Measurements from ENCODE around the gene ATP11A.

GRCh38 chr13:112705286-112705685 is 15.4 kb downstream of the ATP11A start:
- TF ChIP-seq EZH2 (IDR thresholded peaks at IDR 0.05; ENCODE audit: borderline replicate concordance, low read depth, low read length, poor library complexity, severe bottlenecking) (no peak), CTCF (conservative IDR thresholded peaks at IDR 0.05; ENCODE audit: low read depth, low read length) (no peak)
